ENCODE results near the gene ZIC2.
"Not testable (repeated sequence)": the region's sequence is repeated elsewhere in the genome, so short reads cannot be mapped to it uniquely, and the experiment has no call there.

ZIC2 gene

DNA sequence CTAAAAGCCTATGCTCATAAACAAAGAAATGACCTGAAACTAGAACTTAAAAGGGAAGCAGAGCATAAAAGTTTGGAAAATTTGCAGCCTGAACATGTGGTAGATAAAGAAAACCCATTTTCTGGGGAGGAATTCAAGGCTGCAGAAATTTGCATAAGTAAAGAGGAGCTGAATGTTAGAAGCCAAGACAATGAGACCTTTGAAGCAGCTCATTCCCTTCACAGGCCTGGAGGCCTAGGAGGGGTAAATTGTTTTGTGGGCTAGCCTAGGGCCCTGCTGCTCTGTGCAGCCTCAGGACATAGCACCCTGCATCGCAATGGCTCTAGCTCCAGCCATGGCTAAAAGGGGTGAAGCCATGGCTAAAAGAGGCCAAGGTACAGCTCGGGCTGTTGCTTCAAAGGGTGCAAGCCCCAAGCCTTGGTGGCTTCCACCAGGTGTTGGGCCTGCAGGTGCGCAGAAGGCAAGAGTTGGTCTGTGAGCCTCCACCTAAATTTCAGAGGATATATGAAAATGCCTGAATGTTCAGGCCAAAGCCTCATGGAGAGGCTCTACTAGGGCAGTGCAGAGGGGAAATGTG is 38.3 kb downstream of the ZIC2 start:
- DNase-seq (ENCODE audit: low read depth), result no peak

DNA sequence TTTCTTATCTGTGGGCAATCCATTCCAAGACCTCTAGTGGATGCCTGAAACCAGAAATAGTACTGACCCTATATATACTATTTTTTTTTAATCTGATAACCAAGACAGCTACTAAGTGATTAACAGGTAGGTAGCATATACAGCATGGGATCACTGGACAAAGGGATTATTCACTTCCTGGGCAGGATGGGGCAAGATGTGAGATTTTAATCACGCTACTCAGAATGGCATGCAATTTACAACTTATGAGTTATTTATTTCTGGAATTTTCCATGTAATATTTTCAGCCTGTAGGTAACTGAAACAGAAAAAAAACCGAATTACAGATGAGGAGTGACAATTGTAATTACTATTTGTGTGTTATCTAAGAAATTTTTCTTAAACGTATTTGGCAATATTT is 41.2 kb downstream of the ZIC2 start:
- DNase-seq (ENCODE audit: low read depth), result no peak

DNA sequence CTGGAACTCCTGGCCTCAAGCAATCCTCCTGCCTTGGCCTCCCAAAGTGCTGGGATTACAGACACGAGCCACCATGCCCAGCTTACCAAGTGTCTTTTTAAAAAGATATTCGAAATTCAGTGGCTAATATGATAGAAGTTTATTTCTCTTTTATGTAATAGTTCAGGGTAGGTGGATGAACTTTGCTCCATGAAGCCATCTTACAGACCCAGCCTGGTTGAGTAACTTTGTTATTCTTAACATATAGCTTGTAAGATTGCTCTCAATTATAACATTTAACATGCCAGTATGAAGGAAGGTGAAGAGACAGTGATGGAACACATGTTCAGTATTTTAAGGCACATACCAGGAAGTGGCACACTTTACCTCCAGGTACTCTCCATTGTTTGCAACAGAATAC is 42.4 kb downstream of the ZIC2 start:
- no peak for DNase-seq (ENCODE audit: low read depth)

- no peak for DNase-seq (ENCODE audit: low read depth)
These were observed 48.3 kb downstream of the ZIC2 start for GRCh38 chr13:100029933-100030332.

GRCh38 chr13:100032642-100033041 is 51.1 kb downstream of the ZIC2 start:
- not testable (repeated sequence) for DNase-seq (ENCODE audit: low read depth)

DNA sequence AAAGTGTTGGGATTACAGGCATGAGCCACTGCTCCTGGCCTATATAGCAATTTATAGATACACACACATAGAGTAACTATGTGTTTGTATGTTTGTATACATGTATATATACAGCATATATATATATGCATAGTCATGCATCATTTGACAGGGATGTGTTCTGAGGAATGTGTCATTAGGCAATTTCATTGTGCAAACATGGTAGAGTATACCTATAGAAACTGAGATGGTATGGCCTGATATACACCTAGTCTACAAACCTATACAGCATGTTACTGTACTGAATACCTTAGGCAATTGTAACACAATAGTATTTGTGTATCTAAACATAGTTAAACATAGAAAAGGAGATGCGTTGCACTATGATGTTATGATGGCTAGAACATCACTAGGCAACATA is 54.4 kb downstream of the ZIC2 start:
- no peak for DNase-seq (ENCODE audit: low read depth)
